Gastroesophageal sphincter (tissue), 4 donors: Measurements from ENCODE around the gene ECM2. TPM values are rescaled to one million over a fixed set of nuclear protein-coding genes. Genes with fewer than 3 reads are reported as not detected.

Source experiments
- ATAC-seq: fragments of 150-250 bp; one replicate; pipeline ENCODE4 v1.9.1; 2016; ENCODE audit warnings: mild to moderate bottlenecking, moderate library complexity
- H3K27ac ChIP-seq, 4 donors: fragments of 200-600 bp; sonication (generic) in 3 of 4; 1 replicate in 3 of 4; 2 replicates in 1 of 4; pipeline ENCODE4 v1.5.1; 2016 to 2019
- H3K27me3 ChIP-seq: fragments of 200-600 bp; sonication (generic); one replicate; pipeline ENCODE4 v1.5.1; 2019
- H3K36me3 ChIP-seq, 2 donors: fragments of 200-600 bp; sonication (generic); one replicate each; pipeline ENCODE4 v1.5.1; 2019; ENCODE audit warnings: control low read depth in 1 of 2
- H3K4me1 ChIP-seq, 3 donors: fragments of 200-600 bp; sonication (generic); 1 replicate in 2 of 3; 2 replicates in 1 of 3; pipeline ENCODE4 v1.5.1; 2016 to 2019; ENCODE audit warnings: control low read depth in 2 of 3
- H3K4me3 ChIP-seq, 2 donors: fragments of 200-600 bp; sonication (generic); one replicate each; pipeline ENCODE4 v1.5.1; 2019; ENCODE audit warnings: mild to moderate bottlenecking in 1 of 2, moderate library complexity in 1 of 2
- H3K9me3 ChIP-seq, 3 donors: fragments of 200-600 bp; sonication (generic); one replicate each; pipeline ENCODE4 v1.5.1; 2017 to 2019; ENCODE audit warnings: control low read depth in 2 of 3
- EP300 ChIP-seq: sonication (generic); formaldehyde crosslinking; IDR thresholded peaks from one replicate; pipeline ENCODE4 v1.6.1; 2017; ENCODE audit warnings: antibody characterized with exemption, mild to moderate bottlenecking
- POLR2A ChIP-seq, 2 donors: fragments of 450-650 bp; IDR thresholded peaks; one replicate each; pipeline ENCODE4 v1.6.1; 2017; ENCODE audit warnings: antibody characterized with exemption in 2 of 2, mild to moderate bottlenecking in 2 of 2, moderate library complexity in 1 of 2
- POLR2AphosphoS5 ChIP-seq: sonication (generic); formaldehyde crosslinking; IDR thresholded peaks from one replicate; pipeline ENCODE4 v1.6.1; 2017; ENCODE audit warnings: antibody characterized with exemption
- WGBS, 2 donors: methylation state at CpG; one replicate each; pipeline ENCODE4 v1.1.5; 2018; ENCODE audit warnings: low coverage in 1 of 2; 5-methylcytosine and 5-hydroxymethylcytosine counted together
- total RNA-seq, 4 donors: library from RNA; depleted of rRNA; stranded (reverse); fragments of >200 nt; gene quantifications; one replicate each; pipeline ENCODE4 v1.1.0, GENCODE V29; 2016
- TF ChIP-seq, protein P1 (sequence below), 4 experiments: fragments of 200-600 bp in 2 of 4; fragments of 450-650 bp in 2 of 4; sonication (generic) in 1 of 4; IDR thresholded peaks; one replicate each; pipeline ENCODE4 v1.5.1; 2017 to 2019; ENCODE audit warnings: antibody characterized with exemption in 4 of 4, mild to moderate bottlenecking in 2 of 4, moderate library complexity in 2 of 4

ECM2 gene
- total RNA-seq, 4 donors from 2014 or later = 8.2 to 20.1 (median 14.2) TPM

GRCh38 chr9:92508018-92508820 is 27.6 kb downstream of the ECM2 start:
- Histone ChIP-seq H3K4me1 (peaks cover 22 to 81% (median 29%) of the 10 kb centered on the region in 3 donors), H3K27ac (peak overlapping the region; percentile 84 to 90 (median 85)), H3K36me3 (no peaks in the 10 kb centered on the region), H3K27me3 (no peaks in the 10 kb centered on the region), H3K4me3 (no peak overlapping the region), H3K9me3 (no peaks in the 10 kb centered on the region)
- TF ChIP-seq EP300 = no peak
- TF ChIP-seq, protein P1, sequence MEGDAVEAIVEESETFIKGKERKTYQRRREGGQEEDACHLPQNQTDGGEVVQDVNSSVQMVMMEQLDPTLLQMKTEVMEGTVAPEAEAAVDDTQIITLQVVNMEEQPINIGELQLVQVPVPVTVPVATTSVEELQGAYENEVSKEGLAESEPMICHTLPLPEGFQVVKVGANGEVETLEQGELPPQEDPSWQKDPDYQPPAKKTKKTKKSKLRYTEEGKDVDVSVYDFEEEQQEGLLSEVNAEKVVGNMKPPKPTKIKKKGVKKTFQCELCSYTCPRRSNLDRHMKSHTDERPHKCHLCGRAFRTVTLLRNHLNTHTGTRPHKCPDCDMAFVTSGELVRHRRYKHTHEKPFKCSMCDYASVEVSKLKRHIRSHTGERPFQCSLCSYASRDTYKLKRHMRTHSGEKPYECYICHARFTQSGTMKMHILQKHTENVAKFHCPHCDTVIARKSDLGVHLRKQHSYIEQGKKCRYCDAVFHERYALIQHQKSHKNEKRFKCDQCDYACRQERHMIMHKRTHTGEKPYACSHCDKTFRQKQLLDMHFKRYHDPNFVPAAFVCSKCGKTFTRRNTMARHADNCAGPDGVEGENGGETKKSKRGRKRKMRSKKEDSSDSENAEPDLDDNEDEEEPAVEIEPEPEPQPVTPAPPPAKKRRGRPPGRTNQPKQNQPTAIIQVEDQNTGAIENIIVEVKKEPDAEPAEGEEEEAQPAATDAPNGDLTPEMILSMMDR (IDR thresholded peaks at IDR 0.05) = peak in 1 of 4 experiments; percentile 54
- 33 to 39% methylated on average over 2 to 4 of the region's 10 CpGs for WGBS, 2 donors
- ATAC-seq = no peak

GRCh38 chr9:92507496-92507895 is 28.3 kb downstream of the ECM2 start:
- Histone ChIP-seq H3K36me3 (no peaks in the 10 kb centered on the region), H3K27me3 (no peaks in the 10 kb centered on the region), H3K9me3 (no peaks in the 10 kb centered on the region), H3K4me3 (no peak overlapping the region), H3K4me1 (peaks cover 22 to 80% (median 29%) of the 10 kb centered on the region in 3 donors), H3K27ac (peak overlapping the region; percentile 84 to 90 (median 85))
- no peak for ATAC-seq
- 44 to 53% methylated on average over 4 of the region's 4 CpGs for WGBS, 2 donors
- TF ChIP-seq EP300 = no peak

DNA sequence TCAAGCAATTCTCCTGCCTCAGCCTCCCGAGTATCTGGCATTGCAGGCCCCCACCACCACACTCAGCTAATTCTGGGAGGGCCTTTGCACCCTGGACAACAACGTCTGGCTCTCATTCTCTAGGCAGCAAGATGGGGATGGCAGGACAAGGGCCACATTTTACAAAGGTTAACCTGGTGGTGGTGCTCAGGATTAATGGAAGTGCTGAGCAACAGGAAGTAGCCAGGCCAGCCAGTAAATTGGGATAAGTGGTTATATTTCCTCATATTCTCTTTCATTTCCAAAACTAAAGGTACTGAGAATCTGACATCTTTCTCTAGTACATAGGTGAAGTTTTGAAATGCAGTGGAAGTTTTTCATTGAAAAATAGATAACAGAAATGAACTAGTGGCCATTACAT is 28.8 kb downstream of the ECM2 start:
- TF ChIP-seq POLR2AphosphoS5 (no peak), EP300 (no peak)
- TF ChIP-seq, protein P1 (IDR thresholded peaks at IDR 0.05) = peak in 1 of 4 experiments; percentile 8
- Histone ChIP-seq H3K9me3 (no peaks in the 10 kb centered on the region), H3K27me3 (no peaks in the 10 kb centered on the region), H3K4me1 (peaks cover 24 to 80% (median 32%) of the 10 kb centered on the region in 3 donors), H3K36me3 (no peaks in the 10 kb centered on the region), H3K27ac (peak overlapping the region; percentile 84 to 90 (median 85)), H3K4me3 (no peak overlapping the region)
- WGBS, 2 donors = 80% methylated on average over 2 of the region's 2 CpGs; no CpG with 5 or more reads in 1 of the 2 donors
- ATAC-seq = no peak

- Histone ChIP-seq H3K27me3 (no peaks in the 10 kb centered on the region), H3K36me3 (no peaks in the 10 kb centered on the region), H3K4me3 (no peak overlapping the region), H3K4me1 (peaks cover 27 to 81% (median 36%) of the 10 kb centered on the region in 3 donors), H3K9me3 (no peaks in the 10 kb centered on the region), H3K27ac (peak overlapping the region; percentile 84 to 90 (median 85))
- WGBS, 2 donors = 10 to 12% methylated on average over 3 of the region's 3 CpGs
- ATAC-seq = peak; percentile 83
- no peak for TF ChIP-seq EP300
- TF ChIP-seq POLR2AphosphoS5 = peak; percentile 93
Measured at GRCh38 chr9:92506184-92506857, 29.5 kb downstream of the ECM2 start.

DNA sequence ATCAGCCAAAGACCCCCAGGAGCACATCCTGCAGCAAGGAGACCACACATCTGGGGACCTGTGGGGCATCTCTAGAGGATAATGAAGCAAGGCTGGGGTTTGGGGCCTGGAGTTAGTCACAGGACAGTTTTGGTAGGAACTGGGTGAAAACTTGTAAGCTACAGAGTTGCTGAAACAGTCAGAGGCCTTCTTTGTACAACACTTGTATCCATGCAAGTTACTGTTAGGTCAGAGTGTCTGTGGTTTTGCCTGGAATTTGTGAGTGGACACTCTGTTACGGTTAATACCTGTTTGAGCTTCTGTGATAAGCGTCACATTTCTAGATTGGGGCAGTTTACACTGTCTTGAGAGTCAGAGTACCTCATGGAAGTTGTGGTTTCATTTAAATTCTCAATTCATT is 30.9 kb downstream of the ECM2 start:
- ATAC-seq = no peak
- H3K27ac ChIP-seq = peak overlapping the region; percentile 83 to 90 (median 85)
- H3K4me3 ChIP-seq = no peak overlapping the region
- H3K9me3 ChIP-seq = no peaks in the 10 kb centered on the region
- H3K36me3 ChIP-seq = no peaks in the 10 kb centered on the region
- H3K4me1 ChIP-seq = peaks cover 29 to 86% (median 39%) of the 10 kb centered on the region in 3 donors
- WGBS, 2 donors = 78% methylated on average over 2 of the region's 2 CpGs; no CpG with 5 or more reads in 1 of the 2 donors
- H3K27me3 ChIP-seq = no peaks in the 10 kb centered on the region
- no peak for TF ChIP-seq POLR2A (IDR thresholded peaks at IDR 0.05)
- TF ChIP-seq, protein P1 (IDR thresholded peaks at IDR 0.05) = no peak
- TF ChIP-seq EP300 = no peak
- no peak for TF ChIP-seq POLR2AphosphoS5

DNA sequence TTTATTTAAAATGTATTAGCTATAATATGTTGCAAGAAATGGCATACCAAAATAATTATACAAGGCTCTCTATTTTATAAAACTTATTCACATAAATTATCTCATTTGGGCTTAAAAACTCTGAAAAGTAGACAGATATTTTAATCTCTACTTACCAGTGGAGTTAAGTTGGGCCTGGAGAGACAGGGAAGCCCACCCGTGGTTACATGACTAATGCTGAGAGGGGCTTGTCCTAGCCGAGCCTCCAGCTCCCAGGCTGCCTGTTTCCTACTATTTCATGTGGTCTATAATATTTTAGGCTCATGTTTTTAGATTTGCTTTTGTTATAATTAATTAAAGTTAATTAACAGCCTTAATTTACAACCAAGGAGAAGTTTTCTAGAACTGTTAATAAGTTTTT is 32.6 kb downstream of the ECM2 start:
- Histone ChIP-seq H3K27ac (peak overlapping the region in 2 of 4 donors; percentile 85), H3K27me3 (no peaks in the 10 kb centered on the region), H3K4me1 (peaks cover 26 to 89% (median 39%) of the 10 kb centered on the region in 3 donors), H3K4me3 (no peak overlapping the region), H3K36me3 (no peaks in the 10 kb centered on the region), H3K9me3 (no peaks in the 10 kb centered on the region)
- ATAC-seq = no peak
- 83 to 90% methylated on average over 2 of the region's 2 CpGs for WGBS, 2 donors
- TF ChIP-seq POLR2AphosphoS5 = no peak
- no peak for TF ChIP-seq POLR2A (IDR thresholded peaks at IDR 0.05)
- no peak for TF ChIP-seq EP300
- TF ChIP-seq, protein P1 (IDR thresholded peaks at IDR 0.05) = no peak
